HCT116 (cell line): Measurements from ENCODE around the gene KCTD15. TPM values are rescaled to one million over a fixed set of nuclear protein-coding genes. Genes with fewer than 3 reads are reported as not detected.

Experiments
- ATAC-seq: fragments of 200-7000 bp; cut with Tn5 transposase; 2 replicates; pipeline ENCODE4 v1.9.1; 2020; ENCODE audit warnings: mild to moderate bottlenecking, moderate library complexity
- BruUV-seq: library from RNA; stranded (reverse); fragments of 400-500 nt; replicated peaks from 2 replicates; lab custom pipeline; 2021; lab: Mats Ljungman, UMichigan
- CTCF ChIA-PET: fragments of 300-600 bp; sonication (Branson Sonifier 250); formaldehyde crosslinking; loops from one replicate; lab custom pipeline; 2021; ENCODE audit warnings: antibody characterized with exemption; lab: Charles Lee
- POLR2A ChIA-PET: fragments of 300-600, 350-600 bp; sonication (Branson Sonifier 250); formaldehyde crosslinking; loops from one replicate; lab custom pipeline; 2021; ENCODE audit warnings: antibody characterized with exemption; lab: Charles Lee
- RAD21 ChIA-PET, 2 experiments: fragments of 300-600 bp; sonication (Branson Sonifier 250); formaldehyde crosslinking; loops; one replicate each; lab custom pipeline; 2023; ENCODE audit warnings: low total read pairs in 2 of 2; ENCODE audit not compliant: uncharacterized antibody in 2 of 2, unreplicated experiment in 2 of 2, low non-redundant PET in 1 of 2; lab: Charles Lee
- DNase-seq: peaks from one replicate; pipeline ENCODE4 v3.0.0-alpha.2; 2010; ENCODE audit warnings: low read depth, low spot score
- H2AFZ ChIP-seq: fragments of 200-600 bp; shearing (Covaris generic), sonication (generic); 2 replicates; pipeline ENCODE4 v1.6.1; 2017; ENCODE audit warnings: low read depth, mixed run types, mixed read lengths, antibody characterized with exemption, low read length; ENCODE audit not compliant: poor library complexity, severe bottlenecking
- H3K27ac ChIP-seq: 2 replicates; pipeline ENCODE4 v1.5.1; 2012; ENCODE audit warnings: low read depth, low read length
- H3K27me3 ChIP-seq: fragments of 200-600 bp; sonication (generic); 2 replicates; pipeline ENCODE4 v1.6.1; 2016; ENCODE audit warnings: mixed run types, low read length, mixed read lengths; ENCODE audit not compliant: insufficient read depth
- H3K36me3 ChIP-seq, 2 experiments: fragments of 200-500 bp in 1 of 2; fragments of 200-600 bp in 1 of 2; sonication (Bioruptor generic) in 1 of 2; sonication (generic) in 1 of 2; 2 replicates each; pipeline versions ENCODE4 v1.5.1 to v1.6.1; 2014 to 2016; ENCODE audit warnings: low read length in 2 of 2, inconsistent platforms in 1 of 2, mixed read lengths in 1 of 2, mixed run types in 1 of 2; ENCODE audit not compliant: insufficient read depth in 2 of 2, control insufficient read depth in 1 of 2
- H3K4me1 ChIP-seq, 2 experiments: fragments of 200-600 bp in 1 of 2; sonication (generic) in 1 of 2; 2 replicates each; pipeline versions ENCODE4 v1.5.1 to v1.6.1; 2012 to 2017; ENCODE audit warnings: low read length in 2 of 2, inconsistent platforms in 1 of 2, mild to moderate bottlenecking in 1 of 2, mixed read lengths in 1 of 2, mixed run types in 1 of 2, moderate library complexity in 1 of 2; ENCODE audit not compliant: insufficient read depth in 2 of 2, control insufficient read depth in 1 of 2
- H3K4me2 ChIP-seq: fragments of 200-600 bp; sonication (generic); 2 replicates; pipeline ENCODE4 v1.6.1; 2017; ENCODE audit warnings: mixed run types, low read length, mixed read lengths
- H3K4me3 ChIP-seq, 2 experiments: fragments of 200-600 bp in 1 of 2; sonication (generic) in 1 of 2; replicated peaks in 1 of 2; 2 replicates each; pipeline ENCODE4 v1.5.1; 2011 to 2016; ENCODE audit warnings: low read length in 2 of 2, control low read depth in 1 of 2, low read depth in 1 of 2, mild to moderate bottlenecking in 1 of 2, mixed read lengths in 1 of 2, mixed run types in 1 of 2
- H3K79me2 ChIP-seq: fragments of 200-600 bp; sonication (generic); 2 replicates; pipeline ENCODE4 v1.6.1; 2017; ENCODE audit warnings: mild to moderate bottlenecking, mixed run types, low read length, moderate library complexity, mixed read lengths; ENCODE audit not compliant: insufficient read depth
- H3K9ac ChIP-seq: fragments of 200-600 bp; sonication (generic); 2 replicates; pipeline ENCODE4 v1.6.1; 2016; ENCODE audit warnings: low read length, mixed read lengths
- H3K9me2 ChIP-seq: fragments of 200-600 bp; sonication (generic), shearing (Covaris generic); 2 replicates; pipeline ENCODE4 v1.6.1; 2017; ENCODE audit warnings: mixed run types, mild to moderate bottlenecking, moderate library complexity; ENCODE audit not compliant: insufficient read depth
- H3K9me3 ChIP-seq, 2 experiments: fragments of 200-500 bp in 1 of 2; fragments of 200-600 bp in 1 of 2; sonication (Bioruptor generic) in 1 of 2; sonication (generic) in 1 of 2; 2 replicates each; pipeline ENCODE4 v1.6.1; 2014 to 2017; ENCODE audit warnings: low read length in 2 of 2, mixed read lengths in 2 of 2, inconsistent platforms in 1 of 2, low read depth in 1 of 2, mild to moderate bottlenecking in 1 of 2, mixed run types in 1 of 2, moderate library complexity in 1 of 2; ENCODE audit not compliant: control insufficient read depth in 1 of 2, insufficient read depth in 1 of 2
- H4K20me1 ChIP-seq: fragments of 200-600 bp; sonication (generic), shearing (Covaris generic); 2 replicates; pipeline ENCODE4 v1.6.1; 2017; ENCODE audit warnings: mixed run types, mild to moderate bottlenecking, moderate library complexity; ENCODE audit not compliant: insufficient read depth
- CBX3 ChIP-seq: IDR thresholded peaks from 2 replicates; pipeline ENCODE4 v1.6.1; 2012; ENCODE audit warnings: low read depth
- CEBPB ChIP-seq: IDR thresholded peaks from 2 replicates; pipeline ENCODE4 v1.6.1; 2012; ENCODE audit warnings: low read depth
- EGR1 ChIP-seq: IDR thresholded peaks from 2 replicates; pipeline ENCODE4 v1.6.1; 2012; ENCODE audit warnings: low read depth
- ELF1 ChIP-seq: IDR thresholded peaks from 2 replicates; pipeline ENCODE4 v1.6.1; 2012; ENCODE audit warnings: low read depth, borderline replicate concordance
- EZH2 ChIP-seq: fragments of 200-600 bp; sonication (generic); IDR thresholded peaks from 2 replicates; pipeline ENCODE4 v1.6.1; 2017; ENCODE audit warnings: antibody characterized with exemption, mixed run types
- JUND ChIP-seq: IDR thresholded peaks from 2 replicates; pipeline ENCODE4 v1.6.1; 2012
- MAX ChIP-seq: IDR thresholded peaks from 2 replicates; pipeline ENCODE4 v1.6.1; 2012
- POLR2A ChIP-seq: IDR thresholded peaks from 2 replicates; pipeline ENCODE4 v1.7.0; 2011; ENCODE audit warnings: borderline replicate concordance; ENCODE audit not compliant: insufficient read depth, insufficient read length; ENCODE audit errors: extremely low read depth
- POLR2AphosphoS5 ChIP-seq: IDR thresholded peaks from 2 replicates; pipeline ENCODE4 v1.6.1; 2011; ENCODE audit warnings: mild to moderate bottlenecking, low read depth, low read length, moderate library complexity
- SP1 ChIP-seq: IDR thresholded peaks from 2 replicates; pipeline ENCODE4 v1.6.1; 2012; ENCODE audit warnings: low read depth
- SRF ChIP-seq: IDR thresholded peaks from 2 replicates; pipeline ENCODE4 v1.6.1; 2012; ENCODE audit warnings: low read depth
- TCF7L2 ChIP-seq: IDR thresholded peaks from 2 replicates; pipeline ENCODE4 v1.7.0; 2011; ENCODE audit warnings: borderline replicate concordance, inconsistent platforms; ENCODE audit not compliant: insufficient read depth, insufficient read length; ENCODE audit errors: extremely low read depth
- YY1 ChIP-seq: IDR thresholded peaks from 2 replicates; pipeline ENCODE4 v1.6.1; 2011; ENCODE audit warnings: low read length, low read depth, moderate library complexity, mild to moderate bottlenecking; ENCODE audit not compliant: insufficient replicate concordance; ENCODE audit errors: extremely low read depth
- ZNF274 ChIP-seq: fragments of 200-500 bp; sonication (Bioruptor generic); IDR thresholded peaks from 2 replicates; pipeline ENCODE4 v1.6.1; 2014; ENCODE audit warnings: mild to moderate bottlenecking, low read depth, low read length, inconsistent platforms
- intact Hi-C: fragments of 100-400 bp; cut with micrococcal nuclease; formaldehyde crosslinking; loops from 2 replicates; pipeline ENCODE4 v1.10.0; 2022
- total RNA-seq: library from RNA; stranded (reverse); gene quantifications from one replicate; pipeline ENCODE4 v1.2.1, GENCODE V29; 2021; ENCODE audit not compliant: unreplicated experiment
- TF ChIP-seq, protein P1 (sequence below): IDR thresholded peaks from 2 replicates; pipeline ENCODE4 v1.6.1; 2011; ENCODE audit warnings: mild to moderate bottlenecking, low read length, moderate library complexity; ENCODE audit not compliant: insufficient replicate concordance; ENCODE audit errors: extremely low read depth
- TF ChIP-seq, protein P2 (sequence below): IDR thresholded peaks from 2 replicates; pipeline ENCODE4 v1.6.1; 2012; ENCODE audit warnings: low read depth

The KCTD15 gene
- total RNA-seq, 1 experiment from 2014 or later: 29.2 TPM

DNA sequence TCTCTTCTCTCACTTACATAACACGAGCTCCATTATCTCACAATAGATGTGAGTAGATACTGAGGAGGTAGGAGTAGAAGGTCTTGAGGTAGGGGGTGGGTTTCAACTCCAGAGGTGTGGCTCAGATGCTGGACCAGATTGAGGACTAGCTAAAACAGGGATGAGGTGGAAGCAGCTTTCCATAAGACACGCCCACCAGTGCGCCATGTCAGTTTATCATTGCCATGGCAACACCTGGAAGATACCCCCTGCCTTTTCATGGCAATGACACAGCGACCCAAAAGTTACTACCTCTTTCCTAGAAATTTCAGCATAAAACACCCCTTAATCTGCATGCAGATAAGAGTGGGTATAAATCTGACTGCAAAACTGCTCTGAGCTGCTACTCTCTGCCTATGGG is 44.1 kb downstream of the KCTD15 start:
- H3K4me2 ChIP-seq: no peak overlapping the region
- H3K9me3 ChIP-seq: no peaks in the 10 kb centered on the region
- RAD21 ChIA-PET: interaction anchor here in 1 of 2 experiments (1.3 kb wide), 1 partner anchor 255 kb away, joined by 3 read pairs; no protein-coding TSS in a partner anchor
- no peak overlapping the region for H3K9ac ChIP-seq
- no peaks in the 10 kb centered on the region for H3K9me2 ChIP-seq
- H3K27me3 ChIP-seq: no peaks in the 10 kb centered on the region; the same call in 1 of the 2 replicates
- DNase-seq (no peak), ATAC-seq (no peak)
- intact Hi-C loops: no loop called here
- POLR2A ChIA-PET: no interaction called here
- no peak overlapping the region for H2AFZ ChIP-seq
- no peaks in the 10 kb centered on the region for H3K79me2 ChIP-seq
- CTCF ChIA-PET: no interaction called here
- no peaks in the 10 kb centered on the region for H3K36me3 ChIP-seq
- no peaks in the 10 kb centered on the region for H4K20me1 ChIP-seq
- H3K4me1 ChIP-seq: no peaks in the 10 kb centered on the region
- no peak overlapping the region for H3K4me3 ChIP-seq
- no peak for TF ChIP-seq TCF7L2
- no peak for TF ChIP-seq CBX3
- TF ChIP-seq POLR2A: no peak
- no peak for TF ChIP-seq JUND
- TF ChIP-seq SRF: no peak
- TF ChIP-seq, protein P1, sequence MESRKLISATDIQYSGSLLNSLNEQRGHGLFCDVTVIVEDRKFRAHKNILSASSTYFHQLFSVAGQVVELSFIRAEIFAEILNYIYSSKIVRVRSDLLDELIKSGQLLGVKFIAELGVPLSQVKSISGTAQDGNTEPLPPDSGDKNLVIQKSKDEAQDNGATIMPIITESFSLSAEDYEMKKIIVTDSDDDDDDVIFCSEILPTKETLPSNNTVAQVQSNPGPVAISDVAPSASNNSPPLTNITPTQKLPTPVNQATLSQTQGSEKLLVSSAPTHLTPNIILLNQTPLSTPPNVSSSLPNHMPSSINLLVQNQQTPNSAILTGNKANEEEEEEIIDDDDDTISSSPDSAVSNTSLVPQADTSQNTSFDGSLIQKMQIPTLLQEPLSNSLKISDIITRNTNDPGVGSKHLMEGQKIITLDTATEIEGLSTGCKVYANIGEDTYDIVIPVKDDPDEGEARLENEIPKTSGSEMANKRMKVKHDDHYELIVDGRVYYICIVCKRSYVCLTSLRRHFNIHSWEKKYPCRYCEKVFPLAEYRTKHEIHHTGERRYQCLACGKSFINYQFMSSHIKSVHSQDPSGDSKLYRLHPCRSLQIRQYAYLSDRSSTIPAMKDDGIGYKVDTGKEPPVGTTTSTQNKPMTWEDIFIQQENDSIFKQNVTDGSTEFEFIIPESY: no peak
- TF ChIP-seq MAX: no peak
- no peak for TF ChIP-seq POLR2AphosphoS5
- no peak for TF ChIP-seq SP1
- TF ChIP-seq YY1: no peak
- no peak for TF ChIP-seq EZH2
- TF ChIP-seq CEBPB: no peak
- no peak for TF ChIP-seq ELF1
- TF ChIP-seq, protein P2, sequence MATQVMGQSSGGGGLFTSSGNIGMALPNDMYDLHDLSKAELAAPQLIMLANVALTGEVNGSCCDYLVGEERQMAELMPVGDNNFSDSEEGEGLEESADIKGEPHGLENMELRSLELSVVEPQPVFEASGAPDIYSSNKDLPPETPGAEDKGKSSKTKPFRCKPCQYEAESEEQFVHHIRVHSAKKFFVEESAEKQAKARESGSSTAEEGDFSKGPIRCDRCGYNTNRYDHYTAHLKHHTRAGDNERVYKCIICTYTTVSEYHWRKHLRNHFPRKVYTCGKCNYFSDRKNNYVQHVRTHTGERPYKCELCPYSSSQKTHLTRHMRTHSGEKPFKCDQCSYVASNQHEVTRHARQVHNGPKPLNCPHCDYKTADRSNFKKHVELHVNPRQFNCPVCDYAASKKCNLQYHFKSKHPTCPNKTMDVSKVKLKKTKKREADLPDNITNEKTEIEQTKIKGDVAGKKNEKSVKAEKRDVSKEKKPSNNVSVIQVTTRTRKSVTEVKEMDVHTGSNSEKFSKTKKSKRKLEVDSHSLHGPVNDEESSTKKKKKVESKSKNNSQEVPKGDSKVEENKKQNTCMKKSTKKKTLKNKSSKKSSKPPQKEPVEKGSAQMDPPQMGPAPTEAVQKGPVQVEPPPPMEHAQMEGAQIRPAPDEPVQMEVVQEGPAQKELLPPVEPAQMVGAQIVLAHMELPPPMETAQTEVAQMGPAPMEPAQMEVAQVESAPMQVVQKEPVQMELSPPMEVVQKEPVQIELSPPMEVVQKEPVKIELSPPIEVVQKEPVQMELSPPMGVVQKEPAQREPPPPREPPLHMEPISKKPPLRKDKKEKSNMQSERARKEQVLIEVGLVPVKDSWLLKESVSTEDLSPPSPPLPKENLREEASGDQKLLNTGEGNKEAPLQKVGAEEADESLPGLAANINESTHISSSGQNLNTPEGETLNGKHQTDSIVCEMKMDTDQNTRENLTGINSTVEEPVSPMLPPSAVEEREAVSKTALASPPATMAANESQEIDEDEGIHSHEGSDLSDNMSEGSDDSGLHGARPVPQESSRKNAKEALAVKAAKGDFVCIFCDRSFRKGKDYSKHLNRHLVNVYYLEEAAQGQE: no peak
- no peak for TF ChIP-seq EGR1
- no peak for TF ChIP-seq ZNF274
- no peak overlapping the region for H3K27ac ChIP-seq
- no TSS peak for BruUV-seq
